Frontal cortex (tissue), 4 donors: ENCODE measurements around the gene ABCA10. TPM values are rescaled to one million over a fixed set of nuclear protein-coding genes. Genes with fewer than 3 reads are reported as not detected.
"Not testable (repeated sequence)": the region's sequence is repeated elsewhere in the genome, so short reads cannot be mapped to it uniquely, and the experiment has no call there.

Experiments
- DNase-seq, 2 donors: peaks; one replicate each; pipeline ENCODE4 v3.0.0; 2012; ENCODE audit warnings: low spot score in 2 of 2
- FAIRE-seq: peaks from 2 replicates; lab custom pipeline; 2012; peaks lifted over from hg19 to GRCh38; lab: Jason Lieb, UNC
- total RNA-seq: library from RNA; depleted of rRNA; stranded (reverse); fragments of >200 nt; gene quantifications from one replicate; pipeline ENCODE4 v1.2.3, GENCODE V29; 2014
- donor health status: control.
- donor health status: control.
- donor health status: control.

The ABCA10 gene
- 4.1 TPM for total RNA-seq

DNA sequence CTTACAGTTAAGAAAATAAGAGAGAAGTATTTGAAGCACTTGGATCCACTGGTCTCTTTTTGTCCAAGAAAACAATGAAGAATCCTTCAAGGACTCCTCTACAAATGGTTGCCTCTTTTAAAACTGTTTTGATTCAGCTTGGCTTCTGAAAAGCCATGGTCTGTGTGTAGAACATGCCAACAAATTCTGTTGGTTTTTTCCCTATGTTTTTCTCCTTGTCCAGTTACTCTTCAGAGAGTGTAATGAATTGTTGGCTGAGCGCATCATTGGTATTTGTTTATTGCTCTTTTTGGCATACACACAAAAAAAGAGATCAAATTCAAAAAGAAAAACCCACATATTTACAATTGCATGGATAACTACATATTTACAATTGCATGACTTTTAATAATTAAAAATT is at the start of gene ABCA10:
Gene ABCA10 (minus strand): TSS at position 249 of the 400 bp plus-strand sequence. CDS start 3,466 bp downstream, outside the sequence.
- DNase-seq (no peak), FAIRE-seq (no peak)

- not testable (repeated sequence) for FAIRE-seq, DNase-seq
These were observed 47.7 kb upstream of the ABCA10 start for GRCh38 chr17:69276279-69276678.

DNA sequence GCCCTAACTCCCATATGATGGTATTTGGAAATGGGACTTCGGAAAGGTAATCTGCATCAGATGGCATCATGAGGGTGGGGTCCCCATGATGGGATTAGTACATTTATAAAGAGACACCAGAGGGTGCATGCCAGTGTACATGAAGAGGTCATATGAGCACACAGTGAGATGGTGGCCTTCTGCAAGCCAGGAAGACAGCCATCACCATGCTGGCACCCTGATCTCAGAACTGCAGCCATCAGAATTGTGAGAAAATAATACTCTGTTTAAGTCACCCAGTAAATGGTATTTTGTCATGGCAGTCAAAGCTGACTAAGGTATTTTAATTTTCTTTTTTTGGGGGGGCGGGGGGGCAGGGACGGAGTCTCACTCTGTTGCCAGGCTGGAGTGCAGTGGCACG is 47.1 kb upstream of the ABCA10 start:
- no peak for DNase-seq
- FAIRE-seq: no peak

DNA sequence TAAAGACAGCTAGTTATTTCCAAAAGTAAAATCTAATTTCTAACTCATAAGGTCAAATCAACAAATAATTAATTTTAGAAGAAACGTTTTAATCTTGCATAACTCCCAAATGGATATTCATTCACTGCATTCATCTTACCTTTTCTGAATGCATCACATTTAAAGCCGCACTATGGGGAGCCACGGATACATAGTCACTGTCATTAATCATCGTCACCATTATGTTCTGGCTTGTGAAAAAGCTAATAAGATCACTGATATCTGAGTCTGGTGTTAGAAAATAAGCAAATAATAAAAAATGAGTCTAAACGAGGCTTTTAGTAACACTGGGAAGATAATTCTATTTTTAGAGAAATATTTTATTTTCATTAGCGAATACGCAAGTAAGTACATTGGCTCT is 42.4 kb upstream of the ABCA10 start:
- no peak for DNase-seq
- no peak for FAIRE-seq

GRCh38 chr17:69269131-69269998 is 40.7 kb upstream of the ABCA10 start:
- DNase-seq: no peak
- no peak for FAIRE-seq

DNA sequence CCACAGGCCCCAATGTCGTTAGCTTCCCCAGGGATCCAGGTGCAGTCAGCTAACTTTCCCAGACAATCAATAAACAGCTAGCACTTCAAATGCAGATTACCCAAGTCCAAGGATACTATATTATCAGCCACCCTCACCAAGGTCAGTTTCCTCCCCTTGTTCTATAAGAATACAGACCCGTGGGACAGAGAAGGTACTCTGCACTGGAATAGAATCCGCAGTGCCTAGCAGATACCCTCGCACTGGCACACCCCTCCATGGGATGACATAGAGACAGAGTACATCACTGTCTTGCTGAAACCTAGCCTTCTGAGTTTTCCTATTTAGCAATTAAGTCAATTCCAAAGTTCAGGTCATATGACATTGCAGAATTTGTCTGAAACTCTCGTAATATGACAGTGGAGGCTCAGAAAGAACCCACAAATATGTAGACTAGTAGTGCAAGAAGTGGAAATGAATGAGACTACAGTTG is 40.0 kb upstream of the ABCA10 start:
- DNase-seq: no peak
- no peak for FAIRE-seq

DNA sequence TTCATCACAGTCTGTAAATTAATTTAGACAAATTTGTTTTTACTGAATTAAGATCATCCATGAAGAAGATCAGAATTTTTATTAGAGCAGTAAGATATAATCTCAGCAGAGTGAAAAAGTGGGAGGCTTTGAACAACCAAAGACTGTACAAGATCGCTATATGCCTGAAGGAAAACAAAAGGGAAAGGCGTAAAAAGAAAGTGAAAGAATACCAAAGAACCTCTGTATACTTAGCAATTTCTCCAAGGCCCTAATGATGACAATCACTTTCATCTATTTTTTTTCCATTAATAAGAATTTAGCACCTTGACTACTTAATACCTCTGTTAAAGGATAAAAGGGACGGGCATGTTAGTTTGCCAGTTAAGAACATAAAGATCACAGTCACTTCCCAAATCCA is 38.6 kb upstream of the ABCA10 start:
- no peak for DNase-seq
- no peak for FAIRE-seq

DNA sequence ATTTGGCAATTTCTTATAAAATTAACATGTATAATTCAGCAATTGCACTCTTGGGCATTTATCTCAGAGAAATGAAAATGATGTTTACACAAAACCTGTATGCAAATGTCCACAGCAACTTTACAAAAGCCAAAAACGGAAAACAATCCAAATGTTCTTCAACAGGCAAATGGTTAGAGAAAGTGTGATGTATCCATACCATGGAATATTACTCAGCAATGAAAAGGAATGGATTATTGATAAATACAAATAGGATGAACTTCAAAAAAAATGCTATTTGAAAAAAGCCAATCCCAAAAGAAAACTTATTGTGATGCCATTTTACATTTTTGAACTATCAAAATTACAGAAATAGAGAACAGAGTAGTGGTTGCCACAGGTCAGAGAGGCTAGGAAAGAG is 37.2 kb upstream of the ABCA10 start:
- DNase-seq (no peak), FAIRE-seq (no peak)

- no peak for FAIRE-seq
- DNase-seq: no peak
These were observed 25.6 kb upstream of the ABCA10 start for GRCh38 chr17:69254187-69254586.

DNA sequence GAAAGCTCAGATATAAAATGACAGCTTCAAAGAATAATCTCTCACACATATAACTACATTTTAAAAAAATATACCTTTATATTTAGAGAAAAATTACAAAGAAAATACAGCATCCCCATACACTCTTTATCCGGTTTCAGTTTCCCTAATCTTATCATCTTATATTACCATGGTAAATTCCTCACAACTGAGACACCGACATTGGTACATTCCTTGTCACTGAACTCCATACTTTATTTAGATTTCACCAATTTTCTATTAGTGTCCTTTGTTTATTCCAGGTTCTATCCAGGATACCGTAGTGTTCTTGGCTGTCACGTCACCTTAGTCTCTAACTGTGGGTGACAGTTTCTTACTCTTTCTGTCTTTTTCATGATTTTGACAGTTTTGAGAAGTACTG is 22.0 kb upstream of the ABCA10 start:
- FAIRE-seq: no peak
- DNase-seq: no peak

GRCh38 chr17:69246726-69247375 is 18.2 kb upstream of the ABCA10 start:
- FAIRE-seq: peak; percentile 96
- peak in 1 of 2 donors; percentile 24 for DNase-seq

DNA sequence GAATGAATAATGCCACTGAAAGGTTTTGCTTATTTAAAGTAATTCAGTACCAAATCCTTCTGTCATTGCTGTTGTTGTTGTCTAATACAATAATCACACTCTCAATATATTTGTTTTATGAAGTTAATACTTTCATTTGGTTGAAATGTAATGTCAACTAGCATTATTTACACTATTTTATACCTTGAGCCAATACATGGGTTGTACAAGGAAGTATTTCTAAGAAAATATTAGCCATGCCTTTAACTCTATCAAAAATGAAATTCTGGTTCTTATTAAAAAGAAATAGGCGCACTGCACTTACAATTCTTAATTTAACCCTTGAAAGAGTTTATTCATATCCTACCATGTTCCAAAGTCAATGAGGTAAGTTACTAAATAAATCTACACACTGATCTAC is 17.6 kb upstream of the ABCA10 start:
- FAIRE-seq (no peak), DNase-seq (no peak)

DNA sequence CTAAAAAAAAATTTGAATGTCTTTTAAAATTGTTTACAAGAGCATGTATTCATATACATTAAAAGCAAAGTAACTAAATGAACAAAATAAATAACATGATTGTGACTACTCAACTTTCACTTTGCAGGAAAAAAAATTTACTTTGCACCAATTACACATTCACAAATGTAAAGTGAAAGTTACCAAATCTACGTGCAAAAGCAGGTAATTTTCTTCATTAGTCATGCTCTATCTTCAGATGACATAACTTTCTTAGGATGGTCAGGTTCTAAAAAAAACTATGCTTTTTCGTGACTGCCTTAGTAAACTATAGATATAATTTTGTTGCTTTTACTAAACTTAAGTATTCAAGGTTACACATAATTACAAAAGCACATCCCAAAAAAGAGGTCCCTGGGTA is 17.0 kb upstream of the ABCA10 start:
- FAIRE-seq (no peak), DNase-seq (no peak)

DNA sequence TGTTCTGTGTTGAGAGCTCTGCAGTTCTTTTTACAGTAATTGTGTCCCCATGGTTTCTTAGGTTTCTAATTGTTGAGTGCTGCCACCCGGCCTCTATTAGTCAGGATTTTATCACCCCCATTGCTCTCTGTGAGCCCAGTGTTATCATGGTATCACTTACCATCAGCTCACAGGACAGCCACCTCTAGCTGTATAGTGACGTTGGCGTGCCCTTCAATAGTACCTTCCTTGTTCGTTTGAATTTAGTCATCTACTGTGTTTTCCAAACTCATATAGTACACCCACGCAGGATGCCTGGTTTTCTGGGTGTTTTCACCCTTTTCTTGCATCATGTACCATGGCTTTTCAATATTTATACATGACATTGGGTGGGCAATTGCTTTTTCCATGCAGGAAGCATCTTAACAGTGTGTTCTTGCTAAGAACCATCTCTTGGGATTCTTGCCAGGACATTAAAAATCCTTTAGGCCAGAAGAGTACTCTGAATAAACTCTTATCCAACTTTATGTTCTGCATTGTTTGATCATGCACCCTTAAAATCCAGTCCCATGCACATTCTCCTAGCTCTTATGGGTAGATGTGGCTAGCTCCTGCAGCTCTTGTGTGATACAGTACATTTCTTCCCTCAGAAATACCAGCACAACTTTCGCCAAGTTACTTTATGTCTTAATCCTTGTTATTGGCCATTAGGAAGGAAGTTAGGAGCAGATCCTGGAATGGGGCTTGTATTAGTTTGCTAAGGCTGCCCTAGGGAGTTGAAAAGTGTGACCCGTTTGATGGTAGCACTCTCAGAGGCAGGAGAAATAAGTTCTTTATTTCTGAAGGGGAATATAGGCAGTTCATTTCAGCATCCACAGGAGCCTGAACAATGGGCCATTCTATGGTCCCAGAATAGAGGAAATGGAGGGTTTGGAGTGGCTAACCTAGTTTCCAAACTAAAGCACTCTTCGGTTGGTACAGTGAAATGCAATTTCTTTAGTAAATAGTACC is 11.3 kb upstream of the ABCA10 start:
- FAIRE-seq: no peak
- DNase-seq: no peak

DNA sequence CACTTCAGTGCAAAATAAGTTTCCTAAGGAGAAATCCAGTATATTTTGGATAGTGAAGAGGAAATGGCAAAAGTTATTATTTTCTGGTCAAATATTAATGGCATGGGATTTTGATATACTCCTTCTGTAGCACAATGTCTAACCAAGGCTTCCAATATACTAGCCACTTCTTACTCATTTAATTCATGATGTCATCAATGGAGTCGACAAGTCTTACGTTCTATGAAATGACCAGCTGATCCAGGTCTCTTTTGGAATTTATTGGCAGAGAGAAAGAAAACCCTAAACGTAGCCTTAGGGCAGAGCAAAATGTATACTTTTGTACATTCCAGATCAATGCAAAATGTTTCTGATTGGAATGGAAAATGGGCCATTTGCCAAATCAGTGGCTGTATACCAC is 8.3 kb upstream of the ABCA10 start:
- no peak for FAIRE-seq
- no peak for DNase-seq

DNA sequence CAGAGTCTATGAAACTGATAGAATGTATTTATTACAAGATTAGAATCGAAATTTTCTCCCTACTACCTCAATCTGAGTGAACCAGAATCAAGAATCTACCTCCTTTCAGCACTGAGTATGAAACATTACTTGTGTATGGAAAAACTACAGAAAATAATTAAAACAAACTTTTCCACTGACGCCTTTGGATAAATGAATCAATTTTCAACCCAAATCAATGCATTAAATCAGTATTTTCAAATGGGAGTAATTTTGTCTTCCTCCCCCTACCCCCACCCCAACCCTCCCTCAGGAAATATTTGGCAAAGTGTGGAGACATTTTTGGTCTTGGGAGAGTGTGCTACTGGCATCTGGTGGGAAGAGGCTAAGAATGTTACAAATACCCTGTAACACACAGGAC is 7.8 kb upstream of the ABCA10 start:
- FAIRE-seq: no peak
- no peak for DNase-seq

GRCh38 chr17:69235338-69236058 is 6.9 kb upstream of the ABCA10 start:
- peak; percentile 12 to 20 for DNase-seq
- peak; percentile 24 for FAIRE-seq

DNA sequence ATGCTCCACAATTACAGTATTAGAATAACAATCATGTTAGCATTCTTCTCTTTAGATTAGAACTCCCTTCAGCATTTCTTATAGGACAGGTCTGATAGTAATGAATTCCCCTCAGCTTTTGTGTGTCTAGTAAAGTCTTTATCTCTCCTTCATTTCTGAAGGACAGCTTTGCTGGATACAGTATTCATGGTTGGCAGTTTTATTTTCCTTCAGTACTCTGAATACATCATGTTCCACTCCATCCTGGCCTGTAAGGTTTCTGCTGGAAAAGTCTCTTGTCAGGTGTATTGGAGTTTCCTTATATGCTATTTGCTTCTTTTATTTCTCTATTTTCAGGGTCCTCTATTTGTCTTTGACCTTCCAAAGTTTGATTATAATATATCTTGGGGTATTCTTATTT is 4.0 kb upstream of the ABCA10 start:
- no peak for FAIRE-seq
- no peak for DNase-seq

- DNase-seq: no peak
- no peak for FAIRE-seq
These were observed 2.9 kb upstream of the ABCA10 start for GRCh38 chr17:69231521-69231920.
